Forelimb muscle (tissue), 1 donor: ENCODE measurements around the gene C1orf174. TPM values are rescaled to one million over a fixed set of nuclear protein-coding genes. Genes with fewer than 3 reads are reported as not detected.

ENCODE experiments used
- DNase-seq: peaks from one replicate; pipeline ENCODE4 v3.0.0-alpha.2; 2013; ENCODE audit warnings: low read depth
- polyA plus RNA-seq: library from polyadenylated mRNA; unstranded; fragments of 120-200 nt; gene quantifications from one replicate; pipeline ENCODE4 v1.2.1, GENCODE V29; 2013; ENCODE audit not compliant: insufficient read length

The C1orf174 gene
- polyA plus RNA-seq, 1 donor, result 14.7 TPM

- no peak for DNase-seq
Observed at GRCh38 chr1:3910049-3910731, 10.1 kb upstream of the C1orf174 start.

- no peak for DNase-seq
Observed at GRCh38 chr1:3909615-3910014, 9.5 kb upstream of the C1orf174 start.

DNA sequence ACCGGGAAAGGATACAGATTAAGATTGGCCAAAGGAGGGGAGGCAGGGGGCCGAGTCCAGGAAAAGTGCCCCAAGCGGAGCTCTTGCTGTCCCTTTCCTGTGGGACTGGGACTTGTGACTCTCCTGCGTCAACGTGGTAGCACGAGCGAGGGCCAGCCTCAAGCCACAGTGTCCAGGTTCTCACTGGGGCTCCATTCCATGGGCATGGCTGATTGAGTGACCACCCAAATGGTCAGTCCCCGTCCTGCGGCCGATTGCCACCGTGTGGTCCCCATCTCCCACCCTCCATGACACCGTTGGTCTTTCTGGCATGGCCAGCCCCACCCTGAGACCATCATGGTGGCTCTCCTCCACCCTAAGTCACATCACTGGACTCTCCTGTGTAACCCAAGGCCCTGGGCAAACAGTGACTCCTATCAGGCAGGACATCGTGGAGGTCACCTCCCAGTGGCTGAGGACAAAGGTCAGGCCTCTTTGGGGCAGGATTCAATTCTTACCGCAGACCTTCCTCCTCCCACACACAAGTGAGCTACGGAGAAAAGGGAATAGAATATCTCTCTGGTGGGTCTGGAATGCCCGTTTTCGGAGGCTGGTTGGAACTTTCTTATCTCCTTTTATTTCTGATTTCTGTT is 8.9 kb upstream of the C1orf174 start:
- no peak for DNase-seq

GRCh38 chr1:3907621-3908165 is 7.6 kb upstream of the C1orf174 start:
- DNase-seq, result no peak

- DNase-seq, result no peak
Observed at GRCh38 chr1:3907031-3907534, 7.0 kb upstream of the C1orf174 start.

DNA sequence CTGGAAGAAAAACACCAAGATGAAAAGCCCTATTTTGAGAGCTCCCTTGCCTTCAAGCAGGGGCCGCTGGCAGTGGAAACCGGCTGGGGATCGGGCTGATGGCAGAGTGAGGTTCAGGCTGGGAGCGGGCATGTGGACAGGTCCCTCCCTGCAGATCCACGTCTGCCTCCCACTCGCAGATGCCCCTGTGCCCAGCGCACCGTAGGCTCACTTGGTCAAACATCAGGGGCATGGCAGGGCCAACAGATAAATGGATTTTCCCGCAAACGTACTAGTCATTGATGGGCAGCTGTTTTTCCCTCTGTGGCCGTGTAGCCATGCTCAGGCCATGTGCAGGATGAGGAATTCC is 6.6 kb upstream of the C1orf174 start:
- no peak for DNase-seq

DNA sequence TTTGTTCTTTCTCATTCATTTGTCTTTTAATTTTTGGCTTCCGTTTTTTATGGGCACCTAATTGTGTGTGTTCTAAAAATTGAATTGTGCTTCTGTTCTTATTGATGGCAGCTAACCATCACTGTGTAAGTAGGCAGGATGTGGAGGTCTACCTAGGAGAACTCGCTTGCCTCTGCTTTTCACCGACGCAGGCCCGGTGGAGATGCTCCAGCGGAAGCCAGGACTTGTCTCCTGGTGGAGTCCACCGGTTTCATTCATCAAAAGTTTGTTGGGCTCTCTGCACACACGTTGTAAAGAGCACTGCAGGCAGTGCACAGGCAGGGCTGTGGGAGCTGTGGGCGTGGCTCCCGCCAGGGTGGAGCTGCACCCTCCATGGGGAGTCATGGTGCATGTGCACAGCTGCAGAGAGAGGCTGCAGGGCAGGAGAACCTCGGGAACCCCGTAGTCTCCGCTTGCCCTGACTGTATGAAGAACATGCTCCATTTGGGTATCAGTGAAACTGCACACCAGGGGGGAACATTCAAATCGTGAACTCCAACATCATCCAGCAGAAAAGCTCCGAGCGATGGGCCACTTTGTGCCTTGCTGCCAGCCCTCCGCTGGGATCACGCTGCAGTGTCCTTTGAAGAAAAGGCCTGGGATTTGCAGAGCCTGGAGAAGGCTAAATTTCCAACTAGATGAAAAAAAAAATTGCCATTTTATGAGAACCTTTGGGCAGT is 6.0 kb upstream of the C1orf174 start:
- DNase-seq, result no peak

GRCh38 chr1:3905266-3905952 is 5.3 kb upstream of the C1orf174 start:
- DNase-seq, result no peak

- DNase-seq, result no peak
Observed at GRCh38 chr1:3904843-3905185, 4.7 kb upstream of the C1orf174 start.

GRCh38 chr1:3904006-3904842 is 4.2 kb upstream of the C1orf174 start:
- DNase-seq, result no peak

GRCh38 chr1:3903141-3904005 is 3.3 kb upstream of the C1orf174 start:
- no peak for DNase-seq

DNA sequence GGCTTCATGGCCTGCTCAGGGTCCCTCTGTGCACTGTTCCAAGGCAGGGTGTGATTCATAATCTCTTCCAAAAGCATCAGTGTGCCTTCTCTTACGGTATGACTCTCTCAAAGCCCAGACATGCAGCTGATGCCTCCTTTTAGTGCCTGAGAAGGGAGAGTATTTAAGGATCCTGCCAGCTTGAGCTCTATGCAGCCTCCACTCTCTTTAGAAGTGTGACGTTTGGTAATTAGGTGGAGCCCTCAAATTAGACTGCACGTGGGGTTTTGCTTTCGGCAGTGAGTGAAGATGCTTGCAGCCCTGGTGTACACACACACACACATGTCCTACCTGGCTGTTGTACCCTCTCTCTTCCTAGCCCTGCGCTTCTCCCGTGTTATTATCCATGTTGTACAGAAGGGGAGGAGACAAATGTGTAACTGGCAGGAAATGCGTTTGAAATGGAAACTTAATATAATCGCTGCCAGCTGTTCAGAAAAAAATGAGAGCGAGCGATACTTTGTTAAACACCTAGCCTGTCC is 2.6 kb upstream of the C1orf174 start:
- DNase-seq, result no peak

DNA sequence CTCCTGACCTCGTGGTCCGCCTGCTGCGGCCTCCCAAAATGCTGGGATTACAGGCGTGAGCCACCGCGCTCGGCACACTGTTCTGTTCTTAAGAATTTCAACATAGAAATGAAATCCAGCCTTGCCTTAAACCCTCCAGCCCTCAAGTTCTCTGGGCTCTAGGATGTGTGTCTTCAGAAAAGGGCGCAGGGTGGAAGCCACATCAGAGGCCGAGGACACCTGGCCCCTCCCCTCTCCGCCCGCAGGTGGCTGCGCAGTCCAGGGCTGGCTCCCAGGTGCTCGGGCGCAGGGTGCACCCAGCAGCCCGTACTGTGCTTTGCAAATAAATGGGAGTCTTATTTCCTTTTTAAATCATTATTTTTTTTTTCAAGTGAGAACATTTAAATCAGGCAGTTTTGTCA is 2.0 kb upstream of the C1orf174 start:
- no peak for DNase-seq

GRCh38 chr1:3900969-3901529 is 977 bp upstream of the C1orf174 start:
- DNase-seq, result peak; percentile 82

DNA sequence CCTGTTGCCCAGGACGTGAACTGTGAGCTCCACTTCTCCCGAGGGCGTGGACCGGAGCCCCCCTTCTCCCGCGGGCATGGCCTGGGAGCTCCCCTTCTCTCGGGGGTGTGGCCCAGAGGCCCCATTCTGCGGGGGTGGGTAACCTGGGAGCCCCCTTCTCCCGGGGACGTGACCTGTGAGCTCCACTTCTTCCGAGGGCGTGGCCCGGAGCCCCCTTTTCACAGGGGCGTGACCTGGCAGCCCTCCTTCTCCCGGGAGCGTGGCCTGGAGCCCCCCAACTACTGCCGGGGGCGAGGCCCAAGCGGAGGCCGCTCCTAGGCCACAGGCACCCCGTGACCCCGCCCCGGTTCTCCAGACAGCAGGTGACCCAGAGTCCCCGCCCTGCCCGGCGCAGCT is 320 bp downstream of the C1orf174 start:
- DNase-seq, result no peak

GRCh38 chr1:3898994-3899753 is 898 bp downstream of the C1orf174 start:
- DNase-seq, result no peak

- no peak for DNase-seq
Observed at GRCh38 chr1:3898475-3898735, 1.7 kb downstream of the C1orf174 start.

GRCh38 chr1:3896396-3897000 is 3.6 kb downstream of the C1orf174 start:
- DNase-seq, result no peak

GRCh38 chr1:3895951-3896325 is 4.1 kb downstream of the C1orf174 start:
- DNase-seq, result no peak
